ENCODE measurements around the gene ABCB8. TPM values are rescaled to one million over a fixed set of nuclear protein-coding genes. Genes with fewer than 3 reads are reported as not detected.

The ABCB8 gene
- total RNA-seq, 6 donors from 2014 or later = 38.3 to 58.7 (median 42.5) TPM

GRCh38 chr7:151059367-151060112, 31.3 kb downstream of the ABCB8 start, which contains the start of gene SLC4A2:
SLC4A2 (plus strand) TSS chr7:151059589; CDS start chr7:151061988, 2,399 bp downstream.
- Histone ChIP-seq H3K9me3 (no peaks in the 10 kb centered on the region), H3K36me3 (peaks cover 3 to 16% (median 10%) of the 10 kb centered on the region in 4 donors), H3K4me1 (peaks cover 38 to 65% (median 54%) of the 10 kb centered on the region in 4 donors), H3K4me3 (peak within 1 kb of the TSS; percentile 86 to 98 (median 90)), H3K27ac (peak within 1 kb of the TSS; percentile 90 to 99 (median 96)), H3K27me3 (no peaks in the 10 kb centered on the region)
- peak in 1 of 4 donors; percentile 76 for TF ChIP-seq POLR2A (IDR thresholded peaks at IDR 0.05)
- no peak for TF ChIP-seq EP300 (IDR thresholded peaks at IDR 0.05)
- peak; percentile 23 to 56 for TF ChIP-seq POLR2AphosphoS5 (IDR thresholded peaks at IDR 0.05)
- peak; percentile 30 to 64 (median 56) for TF ChIP-seq CTCF (IDR thresholded peaks at IDR 0.05)
- ATAC-seq (ENCODE audit: low FRiP score in 2 of 2) = peak; percentile 31 to 79
- 0 to 1% methylated on average over 19 to 42 of the region's 75 CpGs for WGBS, 2 donors
- DNase-seq = peak; percentile 81 to 97

GRCh38 chr7:151060113-151060415, 31.8 kb downstream of the ABCB8 start:
- WGBS, 2 donors = 1 to 3% methylated on average over 10 to 17 of the region's 17 CpGs
- H3K4me3 ChIP-seq = peak overlapping the region; percentile 86 to 98 (median 90)
- peak overlapping the region; percentile 90 to 99 (median 96) for H3K27ac ChIP-seq

GRCh38 chr7:151060416-151061212, 32.4 kb downstream of the ABCB8 start:
- TF ChIP-seq EP300 (IDR thresholded peaks at IDR 0.05) = no peak
- no peak for TF ChIP-seq CTCF (IDR thresholded peaks at IDR 0.05)
- TF ChIP-seq POLR2AphosphoS5 (IDR thresholded peaks at IDR 0.05) = no peak
- TF ChIP-seq POLR2A (IDR thresholded peaks at IDR 0.05) = no peak
- Histone ChIP-seq H3K4me3 (peak overlapping the region; percentile 86 to 98 (median 90)), H3K27me3 (no peaks in the 10 kb centered on the region), H3K27ac (peak overlapping the region; percentile 90 to 99 (median 96)), H3K4me1 (peaks cover 38 to 65% (median 54%) of the 10 kb centered on the region in 4 donors), H3K9me3 (no peaks in the 10 kb centered on the region), H3K36me3 (peaks cover 14 to 27% (median 20%) of the 10 kb centered on the region in 4 donors)
- WGBS, 2 donors = 10 to 13% methylated on average over 2 to 21 of the region's 21 CpGs
- ATAC-seq (ENCODE audit: low FRiP score in 2 of 2) (no peak), DNase-seq (peak in 1 of 2 donors; percentile 72)

More at GRCh38 chr7:151060113-151060415, 31.8 kb downstream of the ABCB8 start:
- TF ChIP-seq POLR2A (IDR thresholded peaks at IDR 0.05) = no peak
- no peak for TF ChIP-seq POLR2AphosphoS5 (IDR thresholded peaks at IDR 0.05)
- no peak for TF ChIP-seq EP300 (IDR thresholded peaks at IDR 0.05)
- TF ChIP-seq CTCF (IDR thresholded peaks at IDR 0.05) = no peak
- no peak for DNase-seq
- H3K4me1 ChIP-seq = peaks cover 38 to 65% (median 54%) of the 10 kb centered on the region in 4 donors
- H3K36me3 ChIP-seq = peaks cover 9 to 22% (median 16%) of the 10 kb centered on the region in 4 donors
- ATAC-seq (ENCODE audit: low FRiP score in 2 of 2) = no peak
- no peaks in the 10 kb centered on the region for H3K27me3 ChIP-seq
- H3K9me3 ChIP-seq = no peaks in the 10 kb centered on the region

GRCh38 chr7:151061213-151062110, 33.2 kb downstream of the ABCB8 start:
- H3K9me3 ChIP-seq = no peaks in the 10 kb centered on the region
- ATAC-seq (ENCODE audit: low FRiP score in 2 of 2) (peak in 1 of 2 donors; percentile 47), DNase-seq (peak; percentile 80 to 84)
- H3K4me1 ChIP-seq = peaks cover 38 to 62% (median 53%) of the 10 kb centered on the region in 4 donors
- 52 to 60% methylated on average over 25 to 33 of the region's 33 CpGs for WGBS, 2 donors
- peak overlapping the region in 2 of 4 donors; percentile 88 to 92 for H3K4me3 ChIP-seq
- no peaks in the 10 kb centered on the region for H3K27me3 ChIP-seq
- peaks cover 15 to 36% (median 28%) of the 10 kb centered on the region in 4 donors for H3K36me3 ChIP-seq
- TF ChIP-seq EP300 (IDR thresholded peaks at IDR 0.05) = no peak
- peak in 1 of 2 donors; percentile 17 for TF ChIP-seq POLR2AphosphoS5 (IDR thresholded peaks at IDR 0.05)
- H3K27ac ChIP-seq = peak overlapping the region; percentile 47 to 99 (median 76)

All from upper lobe of left lung (tissue), 6 donors.